ENCODE measurements around the gene IGF2R.

DNA sequence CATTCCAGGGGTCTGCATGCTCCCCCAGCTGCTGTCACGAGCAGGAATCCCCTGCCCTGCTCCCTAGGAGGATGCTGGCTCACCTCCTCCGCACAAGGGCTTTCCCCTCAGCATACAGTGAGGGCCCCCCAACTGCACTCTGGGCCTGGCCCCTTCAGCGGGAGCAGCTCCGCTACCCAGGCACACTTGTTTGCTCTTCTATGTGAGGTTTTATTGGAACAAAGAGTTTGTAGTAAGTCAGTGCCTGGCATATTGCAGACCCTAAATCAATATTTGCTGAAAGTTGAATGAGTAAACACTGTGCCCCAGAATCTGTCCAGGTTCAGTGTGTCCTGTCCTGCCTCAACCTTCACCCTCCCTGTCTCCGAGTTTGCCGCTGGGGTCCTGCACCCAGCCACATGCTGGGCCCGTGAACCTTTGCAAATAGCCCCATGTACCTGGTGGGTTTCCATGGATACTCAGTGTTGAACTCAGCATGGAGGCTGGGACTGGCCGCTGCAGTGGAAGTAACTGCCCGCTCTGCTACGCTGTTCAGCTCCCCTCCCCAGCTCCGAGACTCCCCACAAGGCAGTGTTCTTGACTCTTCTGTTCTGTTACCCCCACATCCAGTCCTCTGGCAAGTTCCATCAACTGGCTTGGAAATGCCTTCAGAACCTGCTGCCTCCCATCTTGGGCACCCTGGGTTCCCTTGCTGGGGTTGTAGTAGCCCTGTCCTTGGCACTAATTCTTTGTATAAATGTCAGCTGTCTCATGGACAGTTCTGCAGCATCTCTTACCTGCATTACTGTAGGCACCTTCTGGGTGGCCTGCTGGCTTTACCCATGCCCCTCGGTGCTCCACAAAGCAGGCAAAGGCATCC, 168.5 kb downstream of the IGF2R start:
- TF ChIP-seq, protein P1, sequence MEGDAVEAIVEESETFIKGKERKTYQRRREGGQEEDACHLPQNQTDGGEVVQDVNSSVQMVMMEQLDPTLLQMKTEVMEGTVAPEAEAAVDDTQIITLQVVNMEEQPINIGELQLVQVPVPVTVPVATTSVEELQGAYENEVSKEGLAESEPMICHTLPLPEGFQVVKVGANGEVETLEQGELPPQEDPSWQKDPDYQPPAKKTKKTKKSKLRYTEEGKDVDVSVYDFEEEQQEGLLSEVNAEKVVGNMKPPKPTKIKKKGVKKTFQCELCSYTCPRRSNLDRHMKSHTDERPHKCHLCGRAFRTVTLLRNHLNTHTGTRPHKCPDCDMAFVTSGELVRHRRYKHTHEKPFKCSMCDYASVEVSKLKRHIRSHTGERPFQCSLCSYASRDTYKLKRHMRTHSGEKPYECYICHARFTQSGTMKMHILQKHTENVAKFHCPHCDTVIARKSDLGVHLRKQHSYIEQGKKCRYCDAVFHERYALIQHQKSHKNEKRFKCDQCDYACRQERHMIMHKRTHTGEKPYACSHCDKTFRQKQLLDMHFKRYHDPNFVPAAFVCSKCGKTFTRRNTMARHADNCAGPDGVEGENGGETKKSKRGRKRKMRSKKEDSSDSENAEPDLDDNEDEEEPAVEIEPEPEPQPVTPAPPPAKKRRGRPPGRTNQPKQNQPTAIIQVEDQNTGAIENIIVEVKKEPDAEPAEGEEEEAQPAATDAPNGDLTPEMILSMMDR (IDR thresholded peaks at IDR 0.05 in 4 of 5, conservative IDR thresholded peaks at IDR 0.05 in 1 of 5), result no peak
- TF ChIP-seq POLR2A (IDR thresholded peaks at IDR 0.05), result no peak

All from gastrocnemius medialis (tissue), 4 donors.